Dermis blood vessel endothelial cell (primary cell): ENCODE data around the gene FEZF1. TPM values are rescaled to one million over a fixed set of nuclear protein-coding genes. Genes with fewer than 3 reads are reported as not detected.

Source experiments
- DNase-seq: peaks from one replicate; pipeline ENCODE4 v3.0.0; 2010
- total RNA-seq: library from RNA; depleted of rRNA; stranded (reverse); fragments of >200 nt; gene quantifications from 2 replicates; pipeline ENCODE4 v1.2.3, GENCODE V29; 2014

The FEZF1 gene
- not detected in 2 replicates for total RNA-seq

GRCh38 chr7:122304319-122304975 lies at the start of gene FEZF1:
Gene FEZF1, minus strand, starts transcription at chr7:122304750. Its CDS starts 313 bp downstream, at chr7:122304437.
- peak; percentile 5 for DNase-seq

GRCh38 chr7:122352454-122352853 lies 47.9 kb upstream of the FEZF1 start:
- DNase-seq: no peak

DNA sequence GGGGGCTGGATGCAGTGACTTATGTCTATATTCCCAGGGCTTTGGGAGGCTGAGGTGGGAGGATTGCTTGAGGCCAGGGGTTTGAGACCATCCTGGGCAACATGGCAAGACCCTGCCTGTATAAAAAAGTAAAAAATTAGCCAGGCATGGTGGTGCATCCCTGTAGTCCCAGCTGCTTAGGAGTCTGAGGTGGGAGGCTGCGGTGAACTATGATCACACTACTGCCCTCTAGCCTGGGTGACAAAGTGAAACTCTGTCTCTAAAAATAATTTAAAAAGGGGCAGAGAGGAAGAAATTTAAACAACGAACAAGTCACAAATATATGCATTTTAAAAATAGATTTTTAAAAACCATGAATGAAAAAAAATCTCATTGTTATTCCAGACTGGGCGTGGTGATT lies 46.2 kb upstream of the FEZF1 start:
- DNase-seq: no peak

- DNase-seq: no peak
Observed at GRCh38 chr7:122344303-122344620, 39.7 kb upstream of the FEZF1 start.

GRCh38 chr7:122343601-122344302 lies 39.2 kb upstream of the FEZF1 start:
- DNase-seq: no peak

GRCh38 chr7:122340427-122340826 lies 35.9 kb upstream of the FEZF1 start:
- no peak for DNase-seq

- DNase-seq: no peak
Observed at GRCh38 chr7:122339145-122339904, 34.8 kb upstream of the FEZF1 start.

DNA sequence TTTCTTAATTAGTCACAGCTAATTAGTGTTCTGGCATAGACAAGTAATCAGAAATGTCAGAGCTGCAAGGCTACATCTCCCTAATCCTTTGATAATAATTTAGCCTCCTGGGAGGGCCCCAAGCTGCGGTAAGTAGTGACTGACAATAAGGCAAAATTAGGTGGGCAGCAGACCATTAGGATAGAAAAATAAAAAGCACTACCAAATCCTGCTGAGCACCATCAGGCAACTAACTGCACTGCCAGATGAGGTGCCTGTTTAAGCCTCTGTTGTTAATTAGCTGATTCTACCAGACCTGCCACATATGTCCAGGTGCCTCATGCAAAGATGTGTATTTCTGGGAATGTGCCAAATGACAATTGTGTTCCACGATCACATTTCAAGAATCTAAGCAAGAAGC lies 32.5 kb upstream of the FEZF1 start:
- no peak for DNase-seq

- no peak for DNase-seq
Observed at GRCh38 chr7:122329145-122329802, 24.7 kb upstream of the FEZF1 start.

GRCh38 chr7:122327969-122328368 lies 23.4 kb upstream of the FEZF1 start:
- DNase-seq: no peak

DNA sequence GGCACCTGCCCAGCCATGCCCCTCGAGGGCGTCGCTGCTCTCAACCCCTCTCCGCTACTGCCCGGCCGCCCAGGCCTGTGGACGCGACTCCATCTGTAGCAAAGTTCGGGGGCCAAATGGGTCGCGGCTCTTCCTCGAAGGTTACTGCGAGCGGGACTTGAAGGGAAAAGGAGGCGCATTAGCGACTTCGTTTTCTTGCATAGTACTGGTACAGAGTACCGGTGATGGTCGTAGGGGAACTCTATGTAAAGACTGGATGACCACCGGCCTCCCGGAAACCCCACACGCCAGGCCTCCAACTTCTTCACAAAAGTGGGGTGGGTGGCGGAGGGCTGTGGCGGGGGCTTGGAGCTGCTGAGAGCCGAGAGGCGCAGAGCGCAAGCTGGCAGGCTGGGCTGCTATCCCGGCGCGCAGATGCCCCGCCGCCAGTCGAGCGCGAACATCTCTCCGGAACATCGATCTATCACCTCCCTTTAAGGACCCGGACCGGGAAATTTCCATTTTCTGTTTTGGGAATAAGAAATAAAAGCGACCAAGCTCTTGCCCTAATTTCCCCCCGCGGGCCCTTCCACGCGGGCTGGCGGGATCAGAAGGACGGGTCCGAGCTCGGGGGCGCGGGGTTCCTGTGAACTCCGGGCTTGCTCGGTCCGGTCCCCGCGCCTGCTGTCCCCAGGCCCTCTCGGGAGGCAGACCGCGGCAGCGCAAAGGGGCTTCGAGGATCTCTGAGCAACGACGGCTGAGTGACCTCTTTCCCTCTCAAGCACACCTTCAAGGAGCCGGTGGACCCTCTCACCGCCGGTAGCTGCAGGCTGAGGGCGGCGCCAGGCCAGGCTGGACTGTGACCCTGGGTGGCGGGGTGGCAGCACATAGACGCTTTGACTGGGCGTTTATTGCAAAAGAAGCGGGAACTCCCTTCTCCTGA lies 12.2 kb upstream of the FEZF1 start:
- peak; percentile 19 for DNase-seq

- peak; percentile 5 for DNase-seq
Observed at GRCh38 chr7:122315507-122316466, 11.2 kb upstream of the FEZF1 start.

GRCh38 chr7:122314284-122314683 lies 9.7 kb upstream of the FEZF1 start:
- no peak for DNase-seq

GRCh38 chr7:122312789-122313188 lies 8.2 kb upstream of the FEZF1 start:
- no peak for DNase-seq

GRCh38 chr7:122311734-122312450 lies 7.3 kb upstream of the FEZF1 start:
- peak; percentile 34 for DNase-seq

DNA sequence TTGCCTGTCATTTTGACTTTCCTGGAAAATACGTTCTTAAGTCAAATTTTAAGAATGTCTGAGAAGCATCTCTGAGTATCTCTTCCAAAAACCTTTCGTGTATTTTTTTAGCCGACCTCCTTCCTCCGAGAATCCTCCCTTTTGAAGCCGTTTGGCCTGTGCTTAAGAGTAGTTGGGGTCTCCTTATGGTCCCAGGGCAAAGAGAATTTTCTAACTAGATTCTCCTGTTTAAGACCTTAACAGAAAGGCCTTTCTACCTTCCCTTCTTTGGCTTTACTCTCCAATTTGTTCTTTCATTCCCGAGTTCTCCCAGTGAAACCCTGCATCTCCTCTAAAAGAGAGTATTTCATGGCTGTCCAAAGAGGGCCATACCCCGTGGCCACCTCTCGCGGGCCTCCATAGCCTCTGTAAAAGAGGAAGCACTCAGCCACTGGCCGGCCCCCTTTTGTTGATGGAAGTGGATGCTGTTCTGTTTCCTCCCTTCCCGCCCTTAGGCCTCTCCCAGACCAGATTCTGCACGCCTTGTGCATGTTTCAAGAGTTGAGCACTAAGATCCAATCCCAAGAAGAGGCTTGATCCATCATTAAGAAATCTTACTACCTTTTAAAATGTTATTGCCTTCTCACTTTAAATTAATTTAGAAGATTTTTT lies 6.6 kb upstream of the FEZF1 start:
- DNase-seq: peak; percentile 4

DNA sequence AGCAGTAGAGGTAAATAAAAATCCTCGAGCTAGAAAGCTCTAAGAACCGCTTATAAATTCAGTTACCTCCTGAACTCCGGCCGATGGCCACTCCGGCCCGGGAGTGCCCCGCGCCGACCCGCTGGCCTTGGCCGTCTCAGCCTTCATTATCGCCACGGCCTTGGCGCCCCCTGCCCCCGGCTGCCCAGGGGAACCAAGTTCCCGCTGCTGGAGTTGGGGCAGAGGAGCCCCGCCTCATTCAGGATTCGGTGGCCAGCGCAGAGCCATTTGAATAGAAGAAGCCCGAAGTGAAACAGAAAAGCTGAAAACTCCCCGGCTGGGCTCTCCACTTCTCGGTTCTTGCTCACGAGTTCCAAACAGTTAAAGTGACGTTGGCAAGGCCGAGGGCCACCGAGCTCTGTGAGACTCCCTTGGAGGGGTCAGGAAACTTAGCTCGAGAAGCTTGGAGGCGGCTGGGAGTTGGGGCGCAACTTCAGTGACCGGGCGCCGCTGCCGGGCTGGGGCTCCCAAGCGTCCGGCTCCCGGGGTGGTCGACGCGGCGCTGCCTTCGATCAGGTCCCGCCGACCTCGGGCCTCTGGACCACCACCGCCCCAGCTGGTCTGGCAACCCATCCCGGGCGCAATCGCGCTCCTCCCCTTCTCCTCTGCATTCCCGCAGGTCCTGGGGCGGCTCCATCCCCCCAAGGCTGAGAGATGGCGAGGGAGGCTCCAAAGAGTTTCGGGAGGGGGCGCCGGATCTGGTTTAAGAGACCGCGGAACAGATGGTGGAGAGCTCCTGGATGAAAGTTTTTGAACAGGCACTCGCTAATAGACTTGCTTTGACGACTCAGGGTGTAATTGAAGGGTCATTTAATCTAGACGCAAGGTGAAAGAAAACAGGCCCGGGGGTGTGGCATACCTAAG lies 5.8 kb upstream of the FEZF1 start:
- peak; percentile 46 for DNase-seq

DNA sequence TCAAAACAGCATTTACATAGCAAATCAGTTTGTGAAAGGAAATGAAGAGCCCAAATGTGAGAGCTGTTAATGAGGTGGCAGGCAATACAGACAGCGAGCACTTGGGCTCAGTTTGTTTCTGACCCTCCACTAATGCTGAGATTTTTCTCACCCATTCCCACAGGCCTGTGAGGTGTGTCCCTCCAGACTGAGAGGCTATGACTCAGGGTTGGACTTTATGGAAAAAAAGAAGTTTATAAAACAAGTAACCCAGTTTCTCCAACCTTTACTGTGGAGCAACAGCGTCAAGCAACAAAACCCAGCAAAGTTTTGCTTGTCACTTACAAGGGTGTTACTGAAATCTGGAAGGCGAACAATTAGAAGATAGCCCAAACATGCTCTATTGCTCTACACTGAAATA lies 4.9 kb upstream of the FEZF1 start:
- DNase-seq: no peak

DNA sequence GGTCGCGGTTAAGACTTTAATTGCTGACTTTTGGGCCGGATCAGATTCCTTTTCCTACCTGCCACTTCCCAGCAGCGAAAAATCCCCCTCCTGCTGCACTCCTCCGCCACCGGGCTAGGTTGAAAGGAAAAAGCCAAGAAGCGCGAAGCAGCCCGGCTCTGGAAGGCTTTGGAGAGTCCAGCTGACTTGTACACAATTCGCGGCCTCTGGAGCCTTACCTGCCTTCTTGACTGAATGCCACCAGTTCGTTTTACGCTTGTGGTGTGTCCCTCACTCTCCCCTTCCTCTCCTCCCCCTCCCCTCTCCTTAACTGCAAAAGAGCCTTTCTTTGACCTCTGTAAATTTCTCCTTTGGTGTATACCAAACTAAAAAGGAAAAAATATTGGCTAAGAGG lies 2.7 kb upstream of the FEZF1 start:
- DNase-seq: no peak
